MM.1S (cell line): Measurements from ENCODE around the gene TMOD1.

Experiments
- DNase-seq: peaks from one replicate; pipeline ENCODE4 v3.0.0-alpha.2; 2015
- H2AFZ ChIP-seq: fragments of 300-600 bp; sonication (generic); 2 replicates; pipeline ENCODE4 v1.6.0; 2016; ENCODE audit warnings: antibody characterized with exemption, low read length
- H3F3A ChIP-seq: fragments of 300-600 bp; sonication (generic); 2 replicates; pipeline ENCODE4 v1.6.1; 2016; ENCODE audit warnings: mild to moderate bottlenecking, antibody characterized with exemption, low read length, moderate library complexity, mixed read lengths; ENCODE audit not compliant: insufficient read depth
- H3K27ac ChIP-seq: fragments of 300-600 bp; sonication (generic); 2 replicates; pipeline ENCODE4 v1.5.1; 2016; ENCODE audit warnings: mild to moderate bottlenecking, low read length
- H3K27me3 ChIP-seq: fragments of 300-600 bp; sonication (generic); replicated peaks from 2 replicates; pipeline ENCODE4 v1.6.0; 2016; ENCODE audit warnings: low read length; ENCODE audit not compliant: insufficient read depth
- H3K36me3 ChIP-seq: fragments of 300-600 bp; sonication (generic); replicated peaks from 2 replicates; pipeline ENCODE4 v1.6.1; 2016; ENCODE audit warnings: mild to moderate bottlenecking, low read length, mixed read lengths; ENCODE audit not compliant: insufficient read depth
- H3K4me1 ChIP-seq: fragments of 300-600 bp; sonication (generic); 2 replicates; pipeline ENCODE4 v1.6.1; 2016; ENCODE audit warnings: low read length, mixed read lengths
- H3K4me2 ChIP-seq: fragments of 300-600 bp; sonication (generic); 2 replicates; pipeline ENCODE4 v1.6.0; 2016; ENCODE audit warnings: low read depth, low read length
- H3K4me3 ChIP-seq: fragments of 300-600 bp; sonication (generic); 2 replicates; pipeline ENCODE4 v1.5.1; 2016; ENCODE audit warnings: low read length, mixed read lengths
- H3K79me2 ChIP-seq: fragments of 300-600 bp; sonication (generic); 2 replicates; pipeline ENCODE4 v1.6.1; 2016; ENCODE audit warnings: mixed run types, low read length, mixed read lengths
- H3K9ac ChIP-seq: fragments of 300-600 bp; sonication (generic); 2 replicates; pipeline ENCODE4 v1.6.1; 2016; ENCODE audit warnings: low read length, mixed read lengths
- H3K9me2 ChIP-seq: fragments of 300-600 bp; sonication (generic); replicated peaks from 2 replicates; pipeline ENCODE4 v1.6.1; 2016; ENCODE audit warnings: mild to moderate bottlenecking, low read length, mixed read lengths; ENCODE audit not compliant: insufficient read depth
- H3K9me3 ChIP-seq: fragments of 300-600 bp; sonication (generic); replicated peaks from 2 replicates; pipeline ENCODE4 v1.6.1; 2016; ENCODE audit warnings: mild to moderate bottlenecking, low read length, mixed read lengths; ENCODE audit not compliant: insufficient read depth
- H4K20me1 ChIP-seq: fragments of 300-600 bp; sonication (generic); 2 replicates; pipeline ENCODE4 v1.6.1; 2016; ENCODE audit warnings: mild to moderate bottlenecking, low read length, moderate library complexity, mixed read lengths; ENCODE audit not compliant: insufficient read depth
- CTCF ChIP-seq: fragments of 300-600 bp; sonication (generic); IDR thresholded peaks from 2 replicates; pipeline ENCODE4 v1.5.1; 2016; ENCODE audit warnings: antibody characterized with exemption, low read length, mixed read lengths
- EZH2 ChIP-seq: fragments of 300-600 bp; sonication (generic); optimal IDR thresholded peaks from 2 replicates; pipeline ENCODE3; 2017; ENCODE audit warnings: low read depth, mild to moderate bottlenecking, antibody characterized with exemption, low read length, mixed read lengths
- EZH2phosphoT487 ChIP-seq: fragments of 300-600 bp; sonication (generic); IDR thresholded peaks from 2 replicates; pipeline ENCODE4 v1.6.1; 2018; ENCODE audit warnings: antibody characterized with exemption, low read length

The TMOD1 gene

GRCh38 chr9:97478301-97478981 is 23.0 kb upstream of the TMOD1 start:
- Histone ChIP-seq H3K4me2 (no peak overlapping the region), H3K9me3 (no peaks in the 10 kb centered on the region), H2AFZ (no peak overlapping the region), H3K4me3 (no peak overlapping the region), H3K27me3 (no peaks in the 10 kb centered on the region), H3K9ac (no peak overlapping the region), H3K79me2 (no peaks in the 10 kb centered on the region), H3F3A (no peaks in the 10 kb centered on the region), H3K9me2 (no peaks in the 10 kb centered on the region), H3K36me3 (no peaks in the 10 kb centered on the region), H3K27ac (no peak overlapping the region), H3K4me1 (no peaks in the 10 kb centered on the region), H4K20me1 (no peaks in the 10 kb centered on the region)
- TF ChIP-seq EZH2 = no peak
- TF ChIP-seq EZH2phosphoT487 = no peak
- no peak for TF ChIP-seq CTCF
- no peak for DNase-seq

- Histone ChIP-seq H3K4me3 (no peak overlapping the region), H3K27me3 (no peaks in the 10 kb centered on the region), H3K79me2 (no peaks in the 10 kb centered on the region), H3K9me3 (no peaks in the 10 kb centered on the region), H3K9me2 (no peaks in the 10 kb centered on the region), H3K4me2 (no peak overlapping the region), H3K36me3 (no peaks in the 10 kb centered on the region), H4K20me1 (no peaks in the 10 kb centered on the region), H2AFZ (no peak overlapping the region), H3K27ac (no peak overlapping the region), H3K4me1 (no peaks in the 10 kb centered on the region), H3F3A (no peaks in the 10 kb centered on the region), H3K9ac (no peak overlapping the region)
- no peak for TF ChIP-seq CTCF
- no peak for TF ChIP-seq EZH2
- TF ChIP-seq EZH2phosphoT487 = no peak
- no peak for DNase-seq
Observed at GRCh38 chr9:97479496-97480159, 21.8 kb upstream of the TMOD1 start.

- no peaks in the 10 kb centered on the region for H3F3A ChIP-seq
- no peak overlapping the region for H2AFZ ChIP-seq
- H3K4me2 ChIP-seq = no peak overlapping the region
- no peak overlapping the region for H3K27ac ChIP-seq
- H4K20me1 ChIP-seq = no peaks in the 10 kb centered on the region
- H3K79me2 ChIP-seq = no peaks in the 10 kb centered on the region
- no peaks in the 10 kb centered on the region for H3K27me3 ChIP-seq
- no peak for DNase-seq
- H3K9me3 ChIP-seq = no peaks in the 10 kb centered on the region
- no peaks in the 10 kb centered on the region for H3K9me2 ChIP-seq
- H3K36me3 ChIP-seq = no peaks in the 10 kb centered on the region
- no peak for TF ChIP-seq EZH2
- H3K9ac ChIP-seq = no peak overlapping the region
- H3K4me3 ChIP-seq = no peak overlapping the region
- no peaks in the 10 kb centered on the region for H3K4me1 ChIP-seq
Observed at GRCh38 chr9:97480174-97480573, 21.3 kb upstream of the TMOD1 start.

GRCh38 chr9:97480749-97481148 is 20.7 kb upstream of the TMOD1 start:
- no peaks in the 10 kb centered on the region for H3K27me3 ChIP-seq
- no peak overlapping the region for H3K4me3 ChIP-seq
- no peaks in the 10 kb centered on the region for H3K9me2 ChIP-seq
- H3K4me2 ChIP-seq = no peak overlapping the region
- no peaks in the 10 kb centered on the region for H3K4me1 ChIP-seq
- no peaks in the 10 kb centered on the region for H4K20me1 ChIP-seq
- no peaks in the 10 kb centered on the region for H3K36me3 ChIP-seq
- H3K9me3 ChIP-seq = no peaks in the 10 kb centered on the region
- DNase-seq = no peak
- no peaks in the 10 kb centered on the region for H3K79me2 ChIP-seq
- no peak overlapping the region for H2AFZ ChIP-seq
- H3F3A ChIP-seq = no peaks in the 10 kb centered on the region
- no peak overlapping the region for H3K9ac ChIP-seq
- H3K27ac ChIP-seq = no peak overlapping the region
- no peak for TF ChIP-seq EZH2phosphoT487
- no peak for TF ChIP-seq EZH2
- TF ChIP-seq CTCF = no peak
